Occipital lobe (tissue), 3 donors: Measurements from ENCODE around the gene TMF1. TPM values are rescaled to one million over a fixed set of nuclear protein-coding genes. Genes with fewer than 3 reads are reported as not detected.

ENCODE experiments used
- DNase-seq: peaks from one replicate; lab custom pipeline; 2025; lab: John Stamatoyannopoulos, UW
- small RNA-seq: library from RNA; depleted of rRNA; stranded (forward); fragments of <200 nt; gene quantifications from one replicate; pipeline ENCODE3, GENCODE V24; 2014
- total RNA-seq: library from RNA; depleted of rRNA; stranded (reverse); fragments of >200 nt; gene quantifications from one replicate; pipeline ENCODE4 v1.2.3, GENCODE V29; 2014

TMF1 gene
- total RNA-seq, 1 donor from 2014 or later, result 41.6 TPM

DNA sequence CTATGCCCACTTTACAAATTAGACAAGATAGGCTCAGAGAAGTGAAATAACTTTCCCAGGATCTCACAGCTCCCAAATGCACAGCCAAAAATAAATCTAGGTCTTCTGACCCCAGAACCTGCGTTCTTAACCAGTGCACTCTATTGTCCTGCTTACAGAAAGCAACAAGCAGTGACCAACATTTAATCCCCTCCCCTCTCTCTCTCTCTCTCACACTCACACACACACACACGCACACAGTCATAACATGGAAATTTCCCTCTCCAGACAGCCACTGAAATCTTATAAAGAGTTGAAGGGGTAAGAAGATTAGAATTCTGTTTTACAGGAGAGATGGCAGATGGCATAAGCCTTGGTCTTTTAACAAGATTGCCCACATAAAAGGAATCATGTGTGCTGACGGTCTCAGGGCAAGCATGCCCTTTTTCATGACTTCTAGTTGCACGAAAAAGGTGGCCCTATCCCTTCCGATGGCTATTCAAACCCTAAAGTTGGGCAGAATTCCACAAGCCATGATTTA, 68.1 kb downstream of the TMF1 start:
- no peak for DNase-seq

DNA sequence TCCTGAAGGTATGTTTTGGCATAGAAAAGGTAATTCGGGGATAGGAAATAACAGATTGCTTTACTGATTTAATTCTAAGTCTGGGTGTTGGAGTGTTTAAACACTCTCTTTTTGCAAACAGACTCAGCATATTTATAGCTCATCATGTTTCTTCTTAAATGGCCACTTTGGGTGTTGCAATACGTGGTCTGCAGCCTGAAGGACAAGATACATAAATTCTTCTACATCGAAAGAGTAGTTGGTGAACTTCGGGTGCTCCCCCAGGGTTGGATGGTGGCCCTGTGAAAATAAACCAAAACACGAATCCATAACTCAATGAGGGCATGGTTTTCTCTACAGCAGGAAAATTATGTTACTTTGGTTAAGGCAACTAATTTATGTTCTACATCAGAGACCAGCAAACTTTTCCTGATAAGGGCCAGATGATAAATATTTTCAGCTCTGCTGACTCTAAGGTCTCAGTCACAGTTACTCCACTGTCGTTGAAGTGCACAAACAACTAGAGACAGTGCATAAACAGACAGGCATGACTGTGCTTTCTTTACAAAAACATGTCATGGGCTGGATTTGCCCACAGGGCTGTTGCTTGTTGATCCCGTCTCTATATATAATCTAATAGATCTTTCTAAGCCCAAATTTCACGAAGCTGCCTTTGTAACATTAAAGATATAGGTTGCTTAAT, 74.5 kb downstream of the TMF1 start:
- DNase-seq, result no peak

DNA sequence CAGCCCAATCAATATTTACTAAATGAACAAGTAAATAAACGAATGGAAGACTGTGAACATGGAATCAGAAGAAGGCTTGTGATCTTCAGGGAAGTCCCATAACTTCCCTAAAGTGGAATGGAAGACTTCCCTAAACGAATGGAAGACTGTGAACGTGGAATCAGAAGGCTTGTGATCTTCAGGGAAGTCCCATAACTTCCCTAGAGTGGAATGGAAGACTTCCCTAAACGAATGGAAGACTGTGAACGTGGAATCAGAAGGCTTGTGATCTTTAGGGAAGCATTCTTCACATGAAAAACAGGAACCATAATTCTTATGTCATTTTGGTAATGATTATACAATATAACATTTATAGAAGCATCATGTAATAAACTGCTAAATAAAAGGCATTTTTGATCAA, 77.4 kb downstream of the TMF1 start:
- no peak for DNase-seq

DNA sequence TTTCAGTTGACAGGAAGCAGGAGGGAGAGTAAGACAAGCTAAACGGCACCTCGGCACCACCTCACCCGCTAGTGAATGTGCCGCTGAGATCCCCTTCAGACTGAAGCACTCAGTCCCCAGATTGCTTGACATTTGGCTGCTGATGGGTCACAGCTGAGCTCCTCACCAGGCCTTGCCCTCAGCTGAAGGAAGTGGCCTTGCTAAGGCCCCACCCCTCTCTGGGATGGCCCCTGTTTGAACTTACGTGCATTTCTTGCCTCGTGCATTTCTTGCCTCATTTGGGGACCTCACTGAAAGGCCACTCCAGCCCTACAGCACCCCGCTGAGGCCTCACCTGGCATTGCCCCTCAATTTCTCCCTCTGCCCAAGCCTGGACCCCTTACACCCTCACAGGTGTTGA, 78.5 kb downstream of the TMF1 start:
- no peak for DNase-seq

DNA sequence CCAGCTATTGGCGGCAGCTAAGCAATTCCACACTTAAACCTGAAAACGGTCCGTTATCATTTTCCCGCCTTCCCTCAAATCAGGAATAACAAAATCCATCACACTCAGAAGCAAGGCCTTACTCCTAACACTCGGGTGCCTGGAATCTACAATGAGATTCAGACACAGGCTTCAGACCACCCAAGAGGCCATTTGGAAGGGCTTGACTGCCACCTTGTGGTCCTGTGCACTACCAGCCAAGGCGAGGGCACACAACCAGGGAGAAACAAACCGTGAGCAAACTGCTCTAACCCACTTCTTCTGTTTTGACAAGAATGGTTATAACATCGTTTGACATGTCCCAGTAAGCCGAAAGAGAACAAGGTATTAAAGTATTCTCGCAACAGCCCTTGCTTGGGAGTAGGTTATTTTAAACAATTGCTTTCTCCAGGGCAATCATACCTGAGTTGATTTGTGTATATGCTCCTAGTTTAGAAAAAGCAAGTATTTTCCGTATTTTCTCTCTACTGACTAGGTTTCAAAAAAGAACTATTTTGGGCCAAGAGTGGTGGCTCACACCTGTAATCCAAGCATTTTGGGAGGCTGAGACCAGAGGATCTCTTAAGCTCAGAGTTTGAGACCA, 79.7 kb downstream of the TMF1 start:
- DNase-seq, result peak; percentile 23

Small RNA genes lying within 50 kb of the gene (small RNA-seq; reads per million reads assigned to genes)
- gene MIR3136, result not detected

Other genes with a start within 250 kb of the TMF1 start
- 0.31 TPM for gene TAFA4, start 119.8 kb downstream of the TMF1 start, total RNA-seq
- gene EOGT, start 38.6 kb downstream of the TMF1 start, total RNA-seq, result 8.6 TPM
- 103 TPM for gene UBA3, start 28.0 kb upstream of the TMF1 start, total RNA-seq
- gene ARL6IP5, start 32.6 kb upstream of the TMF1 start, total RNA-seq, result 63.5 TPM
- gene LMOD3, start 70.3 kb upstream of the TMF1 start, total RNA-seq, result 0.16 TPM